NCI-H146 (cell line): ENCODE results near the gene COG6.

Experiments used
- DNase-seq: peaks from one replicate; lab custom pipeline; 2025; lab: John Stamatoyannopoulos, UW

COG6 gene

GRCh38 chr13:39770221-39771090, 115.0 kb downstream of the COG6 start:
- no peak for DNase-seq

DNA sequence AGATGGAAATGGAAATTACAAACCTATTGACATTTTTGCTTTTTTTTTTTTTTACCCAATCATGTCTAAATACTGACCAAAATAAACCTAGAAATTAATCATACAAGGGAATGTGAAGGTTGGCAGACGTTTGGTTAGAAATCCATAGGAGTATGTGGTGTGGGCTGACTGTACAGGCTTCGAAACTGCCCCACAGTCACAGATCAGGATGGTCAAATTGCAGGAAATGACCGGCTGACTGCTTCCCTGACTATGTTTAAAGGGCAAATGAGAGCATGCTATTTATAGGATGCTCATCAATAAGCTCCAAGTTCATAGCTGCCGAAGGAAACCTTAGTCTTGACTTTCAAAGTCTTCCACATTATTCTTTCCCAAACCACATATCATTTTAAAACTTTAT, 118.4 kb downstream of the COG6 start:
- DNase-seq: no peak

DNA sequence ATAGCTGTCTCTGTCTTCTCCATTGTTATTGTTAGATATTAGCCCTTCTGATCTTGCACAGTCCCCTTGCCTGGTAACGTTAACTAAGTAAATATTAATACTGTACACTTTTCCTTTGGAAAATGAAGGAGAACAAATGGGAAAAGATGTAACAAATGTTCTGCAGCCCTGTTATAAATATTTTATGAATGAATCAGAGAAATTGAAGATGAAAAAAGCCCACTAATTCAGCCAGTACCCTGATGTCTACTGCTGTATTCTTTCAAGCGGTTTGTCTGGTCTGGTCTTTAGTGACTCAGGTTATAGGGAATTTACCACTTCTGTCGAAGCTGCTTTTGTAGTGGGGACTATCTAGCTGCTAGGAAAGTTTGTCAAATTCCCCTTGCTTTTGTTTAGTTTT, 121.0 kb downstream of the COG6 start:
- DNase-seq: no peak

DNA sequence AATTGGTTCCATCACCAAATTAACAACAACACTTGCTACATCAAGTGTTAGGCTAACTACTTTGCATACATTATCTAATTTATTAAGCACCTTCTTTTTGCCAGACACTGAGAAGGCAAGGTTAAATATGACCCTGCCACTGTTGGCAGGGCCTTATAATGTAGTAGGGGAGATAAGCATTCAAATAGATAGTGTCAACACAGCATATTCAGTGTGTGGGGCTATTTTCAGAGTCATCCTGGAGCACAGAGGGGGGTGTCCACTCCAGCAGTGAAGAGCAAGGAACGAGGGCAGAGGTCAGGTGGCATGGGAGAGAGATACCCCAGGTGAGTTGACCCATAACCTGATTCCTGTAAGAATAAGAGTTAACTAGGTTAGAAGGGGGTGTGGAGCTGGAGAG, 121.6 kb downstream of the COG6 start:
- DNase-seq: no peak

GRCh38 chr13:39777527-39778061, 122.1 kb downstream of the COG6 start:
- no peak for DNase-seq

- no peak for DNase-seq
Measured at GRCh38 chr13:39779337-39780265, 124.1 kb downstream of the COG6 start.

GRCh38 chr13:39780711-39781110, 125.2 kb downstream of the COG6 start:
- no peak for DNase-seq

GRCh38 chr13:39781381-39781780, 125.9 kb downstream of the COG6 start:
- DNase-seq: no peak

DNA sequence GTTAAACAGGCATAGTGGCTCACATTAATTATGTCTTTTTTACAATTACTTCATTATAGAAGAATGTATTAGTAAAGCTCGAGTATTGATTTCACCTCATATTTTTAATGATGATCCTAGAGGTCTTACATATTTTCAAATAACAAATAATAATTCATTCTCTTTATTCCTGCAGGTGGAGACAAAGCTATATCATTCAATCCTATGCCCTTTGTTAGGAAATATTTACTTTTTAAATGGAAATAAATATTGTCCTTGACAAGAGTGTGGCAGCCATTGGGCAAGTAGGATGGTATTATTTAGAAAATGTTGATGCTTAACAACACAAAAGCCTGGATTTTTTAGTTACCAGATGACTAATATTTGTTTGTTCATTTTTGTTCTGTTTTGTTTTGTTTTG, 127.6 kb downstream of the COG6 start:
- DNase-seq: no peak

DNA sequence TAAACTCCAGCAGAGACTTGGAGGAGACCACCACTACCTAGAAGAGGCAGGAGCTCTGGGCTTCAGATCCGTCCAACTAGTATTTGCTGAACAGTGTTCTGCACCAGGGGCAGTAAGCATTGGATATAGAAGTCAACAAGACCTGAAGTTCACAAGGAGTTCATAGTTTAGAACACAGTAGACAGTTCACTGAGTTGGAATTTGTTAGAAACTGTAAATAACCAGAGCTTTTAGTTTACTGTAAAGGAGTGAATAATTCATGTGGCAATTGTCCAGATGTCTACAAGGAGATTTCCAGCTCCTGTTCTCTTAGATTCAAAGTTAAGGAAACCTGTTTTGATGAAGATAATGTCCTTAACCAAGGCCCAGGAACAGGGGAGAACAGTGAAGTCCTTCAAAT, 128.9 kb downstream of the COG6 start:
- no peak for DNase-seq

- DNase-seq: no peak
Measured at GRCh38 chr13:39786091-39786490, 130.6 kb downstream of the COG6 start.

DNA sequence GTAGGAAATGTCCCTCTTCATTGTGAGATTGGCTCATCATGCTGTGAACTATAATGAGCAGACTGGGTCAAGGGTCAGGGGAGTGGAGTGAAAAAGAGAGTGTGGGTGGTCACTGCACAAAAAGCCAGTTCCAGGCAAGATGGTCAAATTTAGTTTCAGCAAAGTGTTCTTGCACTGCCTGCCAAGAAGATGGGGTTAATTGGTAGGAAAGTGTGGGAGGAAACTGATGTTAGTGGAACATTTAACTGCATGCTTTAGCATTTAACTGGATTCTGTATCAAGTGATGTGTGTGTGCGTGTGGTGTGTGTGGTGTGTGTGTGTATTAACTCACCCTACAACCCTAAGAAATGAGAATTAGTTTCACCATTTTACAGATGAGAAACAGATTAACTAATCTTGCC, 131.6 kb downstream of the COG6 start:
- DNase-seq: no peak

DNA sequence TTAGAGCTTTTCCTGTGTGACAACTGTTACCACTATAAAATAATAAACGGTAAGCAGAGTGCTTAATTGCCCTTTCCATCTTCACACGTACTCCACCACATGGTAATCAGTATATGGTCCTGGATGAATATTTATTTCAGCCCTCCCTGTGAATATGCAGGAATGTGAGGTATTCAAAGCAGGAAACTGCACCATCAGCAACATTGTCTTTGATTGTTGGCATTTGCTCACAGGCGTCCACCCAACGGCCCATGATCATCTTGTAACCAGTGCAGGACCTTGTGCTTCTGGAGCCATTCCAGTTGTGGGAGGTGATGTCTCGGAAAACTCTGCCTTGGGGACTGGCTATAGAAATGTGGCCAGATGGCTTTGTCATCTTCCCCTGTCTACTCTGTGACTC, 132.6 kb downstream of the COG6 start:
- DNase-seq: no peak

- no peak for DNase-seq
Measured at GRCh38 chr13:39789451-39789850, 134.0 kb downstream of the COG6 start.
